GM12892 (cell line): ENCODE data around the gene INKA1.

Experiments
- DNase-seq: peaks from one replicate; pipeline ENCODE4 v3.0.0; 2011; ENCODE audit not compliant: insufficient read length
- FAIRE-seq: peaks from 2 replicates; lab custom pipeline; 2011; peaks lifted over from hg19 to GRCh38; lab: Jason Lieb, UNC
- POLR2A ChIP-seq: IDR thresholded peaks from 2 replicates; pipeline ENCODE4 v1.6.1; 2011; ENCODE audit warnings: low read depth, low read length, control low read depth
- POLR2AphosphoS5 ChIP-seq: IDR thresholded peaks from 2 replicates; pipeline ENCODE4 v1.6.1; 2011; ENCODE audit warnings: low read depth, low read length, control low read depth
- TAF1 ChIP-seq: IDR thresholded peaks from 2 replicates; pipeline ENCODE4 v1.6.1; 2011; ENCODE audit warnings: low read depth, mild to moderate bottlenecking, control low read depth, low read length, borderline replicate concordance

INKA1 gene

DNA sequence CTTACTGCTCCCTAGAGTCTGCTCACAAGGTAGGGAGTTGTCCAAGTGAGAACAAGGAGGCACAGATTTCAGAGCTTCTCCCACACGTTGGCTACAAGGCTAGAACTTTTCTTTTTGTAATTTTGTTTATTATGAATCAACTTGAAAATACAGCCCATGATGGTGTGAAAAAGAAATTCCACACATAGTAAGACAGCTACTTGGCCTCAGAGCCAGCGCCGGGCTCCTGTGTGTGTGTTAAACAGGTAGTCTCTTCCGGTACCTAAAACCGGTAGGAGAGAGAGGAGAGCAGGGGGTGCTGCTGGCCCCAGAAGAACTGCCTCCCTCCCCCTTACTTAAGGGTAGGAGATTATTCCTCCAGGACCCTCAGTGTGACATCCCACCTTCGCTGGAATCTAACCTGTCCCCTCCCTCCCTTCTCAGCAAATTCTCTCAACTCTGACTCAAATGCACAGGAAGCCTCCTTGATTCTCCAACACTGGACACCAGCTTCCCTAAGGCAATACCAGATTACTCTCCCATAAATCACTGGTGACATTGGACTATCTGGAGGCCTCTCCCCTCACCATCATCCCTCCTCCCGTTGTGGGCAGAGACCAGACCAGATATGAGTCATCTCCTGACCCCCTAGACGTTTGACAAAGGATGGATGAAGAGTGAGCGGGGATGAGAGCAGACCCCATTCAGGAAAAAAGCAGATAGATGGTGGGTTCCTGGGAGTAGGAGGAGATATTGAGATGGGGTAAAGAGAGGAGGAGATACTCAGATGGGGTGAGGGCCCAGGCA is 12.2 kb upstream of the INKA1 start:
- DNase-seq (peak; percentile 2), FAIRE-seq (no peak)

GRCh38 chr3:49791571-49791970 is 11.5 kb upstream of the INKA1 start:
- TF ChIP-seq TAF1 (no peak), POLR2AphosphoS5 (no peak)
- DNase-seq (no peak), FAIRE-seq (no peak)

More for the DNA sequence above, 12.2 kb upstream of the INKA1 start:
- TF ChIP-seq POLR2A, result no peak
- no peak for TF ChIP-seq POLR2AphosphoS5
- TF ChIP-seq TAF1, result no peak

- TF ChIP-seq TAF1 (no peak), POLR2AphosphoS5 (no peak)
- no peak for FAIRE-seq
Measured at GRCh38 chr3:49792371-49793150, 10.5 kb upstream of the INKA1 start.

GRCh38 chr3:49793486-49794085 is 9.5 kb upstream of the INKA1 start:
- DNase-seq (peak; percentile 12), FAIRE-seq (no peak)
- TF ChIP-seq TAF1 (no peak), POLR2A (no peak), POLR2AphosphoS5 (no peak)

More at GRCh38 chr3:49792371-49793150, 10.5 kb upstream of the INKA1 start:
- peak; percentile 6 for DNase-seq

DNA sequence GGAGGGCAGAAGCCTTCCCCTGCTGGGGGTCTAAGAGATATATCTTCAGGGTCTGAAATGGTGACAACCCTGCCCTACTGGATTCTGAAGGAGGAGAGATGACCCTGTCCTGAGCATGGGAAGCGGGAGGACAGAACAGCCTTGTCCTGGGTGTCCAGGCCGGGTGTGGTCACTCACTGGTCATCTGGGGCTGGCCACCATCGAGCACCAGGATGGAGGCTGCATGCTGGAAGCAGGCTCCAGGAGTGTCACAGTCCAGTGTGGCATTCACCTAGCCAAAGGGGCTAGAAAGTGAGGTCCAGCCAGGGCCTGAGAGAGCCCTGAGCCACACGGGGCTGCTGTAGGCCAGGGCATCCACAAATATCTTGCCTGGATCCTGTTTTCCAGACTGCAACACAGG is 8.6 kb upstream of the INKA1 start:
- no peak for FAIRE-seq
- TF ChIP-seq POLR2A (no peak), TAF1 (no peak), POLR2AphosphoS5 (no peak)
- peak; percentile 5 for DNase-seq

DNA sequence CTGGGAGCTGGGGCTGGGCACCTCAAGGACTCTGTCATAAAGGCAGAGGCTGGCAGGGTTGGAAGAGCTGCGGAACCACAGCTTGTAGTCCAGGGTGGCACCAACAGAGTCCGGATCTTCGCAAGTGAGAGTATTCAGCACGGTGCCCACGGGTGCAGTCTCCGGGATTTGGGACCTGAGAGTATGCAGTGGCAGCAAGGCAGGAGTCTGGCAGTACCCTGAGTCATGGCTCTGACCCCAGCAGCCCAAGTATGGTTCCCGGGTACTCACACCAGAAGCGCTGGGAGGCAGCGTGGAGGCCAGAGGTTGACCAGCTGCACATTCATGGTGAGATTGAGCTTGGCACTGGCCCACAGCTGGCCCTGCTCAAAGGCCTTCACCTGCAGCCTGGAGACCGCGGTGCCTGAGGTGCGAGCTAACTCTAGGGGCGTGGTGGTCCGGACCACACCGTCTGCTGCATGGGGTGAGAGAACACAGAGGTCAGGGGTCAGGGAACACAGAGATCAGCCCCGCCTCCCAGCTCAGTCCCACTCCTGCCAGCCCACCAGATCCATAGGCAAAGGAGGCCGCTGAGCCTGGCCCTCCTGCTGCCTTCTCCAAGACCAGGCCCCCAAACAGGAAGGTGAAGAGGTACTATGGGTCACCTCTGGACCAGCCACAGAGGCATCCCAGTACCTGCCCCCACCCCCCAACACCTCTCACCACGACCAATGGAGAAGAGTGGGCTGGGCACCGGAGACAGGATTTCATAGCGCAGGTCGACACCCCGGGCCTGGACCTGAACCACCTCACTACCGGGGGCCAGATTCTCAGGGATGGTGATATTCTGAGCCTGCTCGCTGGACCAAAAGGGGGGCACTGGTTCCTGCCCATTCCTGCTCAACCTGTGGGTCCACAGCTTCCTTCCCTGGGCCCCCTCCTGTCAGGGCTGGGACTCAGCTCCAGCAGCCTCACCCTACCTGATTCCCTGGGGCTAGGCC is 7.8 kb upstream of the INKA1 start:
- FAIRE-seq, result no peak

GRCh38 chr3:49799105-49799504 is 4.0 kb upstream of the INKA1 start:
- FAIRE-seq, result no peak

More for the DNA sequence above, 7.8 kb upstream of the INKA1 start:
- no peak for DNase-seq
- TF ChIP-seq POLR2AphosphoS5, result no peak
- TF ChIP-seq POLR2A, result no peak
- no peak for TF ChIP-seq TAF1

DNA sequence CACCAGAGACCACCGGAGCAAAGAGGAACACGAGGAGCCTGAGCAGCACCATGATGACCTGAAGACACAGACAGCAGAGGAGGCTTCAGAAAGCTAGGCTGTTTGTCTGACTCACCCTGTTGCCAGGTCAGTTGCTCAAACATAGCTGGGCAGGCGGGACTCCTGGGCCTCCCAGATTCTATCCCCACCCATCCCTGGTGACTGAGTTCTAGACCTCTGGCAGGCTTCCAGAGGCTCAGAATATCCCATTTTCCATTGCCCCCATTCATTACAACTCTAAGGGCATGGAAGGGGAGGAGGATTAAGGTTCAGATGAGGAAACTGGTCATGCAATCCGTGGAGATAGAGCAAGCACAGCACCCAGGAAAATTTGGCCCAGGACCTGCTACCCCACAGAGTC is 3.3 kb upstream of the INKA1 start, which contains the start of gene CDHR4:
CDHR4 (minus strand) TSS at position 113 of the 400 bp plus-strand sequence; CDS start at position 52, 61 bp downstream.
- FAIRE-seq, result no peak
- no peak for DNase-seq
- no peak for TF ChIP-seq TAF1

More at GRCh38 chr3:49799105-49799504, 4.0 kb upstream of the INKA1 start:
- no peak for DNase-seq
- TF ChIP-seq POLR2AphosphoS5, result no peak
- TF ChIP-seq TAF1, result no peak

DNA sequence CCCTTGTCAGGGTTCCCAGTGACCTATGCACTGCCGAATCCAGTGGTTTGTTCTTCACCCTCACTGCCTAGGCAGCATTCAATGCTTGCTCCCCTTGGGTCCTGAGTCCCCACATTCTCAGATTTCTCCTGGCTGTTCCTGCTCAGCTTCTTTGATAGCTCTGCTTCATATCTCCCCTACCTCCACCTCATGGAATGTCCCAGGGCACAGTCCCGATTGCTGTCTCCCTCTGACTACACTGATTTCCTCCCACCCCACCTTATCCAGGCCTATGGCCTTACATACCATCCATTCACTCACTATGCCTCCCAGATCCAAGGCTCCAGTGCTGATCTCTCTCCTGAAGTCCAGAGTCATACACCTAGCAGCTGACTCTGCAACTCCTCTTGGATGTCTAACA is 1.9 kb upstream of the INKA1 start:
- FAIRE-seq (no peak), DNase-seq (no peak)
- TF ChIP-seq TAF1 (no peak), POLR2A (no peak), POLR2AphosphoS5 (no peak)

DNA sequence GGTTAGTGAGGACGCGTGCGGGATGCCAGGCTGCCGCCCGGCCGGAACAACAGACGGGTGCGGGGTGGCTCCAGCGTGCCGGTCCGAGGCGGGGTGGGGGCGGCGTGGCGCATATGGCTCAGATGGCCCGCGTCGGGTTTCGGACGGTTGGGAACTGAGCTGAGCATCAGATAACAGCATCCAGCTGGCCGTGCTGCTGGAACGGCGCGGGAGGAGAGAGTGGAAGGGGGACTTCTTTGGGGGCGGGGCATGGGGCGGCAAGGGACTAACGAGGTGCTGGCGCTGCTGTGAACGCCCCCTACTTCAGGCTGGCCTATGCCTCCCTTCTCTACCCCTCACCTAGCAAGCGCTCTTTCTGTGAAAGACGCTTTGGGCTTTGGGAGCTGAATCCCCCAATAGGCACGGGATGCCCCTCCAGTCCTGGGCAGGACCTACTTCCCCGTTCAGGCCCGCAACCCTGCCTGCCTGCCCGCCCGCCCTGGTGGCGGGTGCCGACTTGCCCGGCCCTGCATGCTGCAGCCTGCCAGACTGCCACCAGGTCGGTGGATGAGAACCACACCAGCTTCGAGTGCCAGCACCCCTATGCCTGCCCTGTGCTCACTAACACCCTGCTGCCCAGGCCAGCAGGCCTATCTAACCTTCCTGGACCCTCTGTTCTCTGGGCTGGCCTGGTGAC is 542 bp downstream of the INKA1 start:
- FAIRE-seq, result peak; percentile 92
- no peak for TF ChIP-seq TAF1
- no peak for TF ChIP-seq POLR2A
- no peak; the same call in 1 of the 2 replicates for TF ChIP-seq POLR2AphosphoS5
- peak; percentile 53 for DNase-seq
